Dedifferentiated amniotic fluid mesenchymal stem cell (primary cell): ENCODE data around the gene PGLYRP4.

Source experiments
- DNase-seq: peaks from one replicate; pipeline ENCODE4 v3.0.0-alpha.2; 2016; ENCODE audit errors: extremely low spot score

The PGLYRP4 gene, protein sequence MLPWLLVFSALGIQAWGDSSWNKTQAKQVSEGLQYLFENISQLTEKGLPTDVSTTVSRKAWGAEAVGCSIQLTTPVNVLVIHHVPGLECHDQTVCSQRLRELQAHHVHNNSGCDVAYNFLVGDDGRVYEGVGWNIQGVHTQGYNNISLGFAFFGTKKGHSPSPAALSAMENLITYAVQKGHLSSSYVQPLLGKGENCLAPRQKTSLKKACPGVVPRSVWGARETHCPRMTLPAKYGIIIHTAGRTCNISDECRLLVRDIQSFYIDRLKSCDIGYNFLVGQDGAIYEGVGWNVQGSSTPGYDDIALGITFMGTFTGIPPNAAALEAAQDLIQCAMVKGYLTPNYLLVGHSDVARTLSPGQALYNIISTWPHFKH

DNA sequence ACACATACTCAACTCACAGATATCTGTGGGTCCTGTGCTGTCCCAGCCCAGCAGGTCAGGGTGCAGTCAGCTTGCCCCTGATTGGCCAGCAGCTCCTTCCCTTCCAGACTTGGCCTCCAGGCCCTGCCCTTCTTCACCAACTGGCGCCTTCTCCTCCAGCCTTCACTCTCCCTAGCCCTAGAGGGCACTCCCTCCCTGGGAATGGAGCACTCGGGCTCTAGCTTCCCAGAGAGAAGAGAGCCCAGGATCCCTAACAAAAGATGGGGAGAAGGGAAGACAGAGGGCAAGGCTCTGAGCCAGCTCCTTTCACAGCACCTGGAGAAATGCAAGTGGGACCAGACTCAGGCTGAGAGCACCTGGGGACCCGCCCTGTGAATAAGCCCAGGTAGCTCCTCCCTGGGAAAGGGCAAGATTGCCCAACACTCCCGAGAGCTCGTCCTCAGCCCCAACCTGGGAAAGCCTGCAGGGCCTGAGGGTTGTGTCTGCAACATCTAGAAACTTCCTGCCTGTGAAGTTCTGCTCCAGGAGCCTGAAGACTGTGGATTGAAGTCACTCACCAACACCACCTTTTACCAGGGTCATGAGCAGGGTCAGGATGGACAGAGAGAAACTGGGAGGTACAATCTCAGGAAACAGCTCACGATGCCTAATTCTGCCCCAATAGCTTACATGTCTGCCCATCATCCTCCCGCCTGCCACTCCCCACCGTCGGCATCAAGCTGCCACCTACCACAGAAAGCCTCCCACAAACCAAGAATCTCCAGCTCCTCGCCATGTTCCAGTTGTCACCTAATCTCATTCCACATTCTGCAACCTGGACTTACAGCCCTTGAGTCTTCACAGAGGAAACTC, at the start of gene PGLYRP4:
Gene PGLYRP4 (minus strand): TSS at position 331 of the 852 bp plus-strand sequence. CDS start 909 bp downstream, outside the sequence.
- no peak for DNase-seq

- no peak for DNase-seq
Measured at GRCh38 chr1:153397924-153398651, 49.4 kb upstream of the PGLYRP4 start.

DNA sequence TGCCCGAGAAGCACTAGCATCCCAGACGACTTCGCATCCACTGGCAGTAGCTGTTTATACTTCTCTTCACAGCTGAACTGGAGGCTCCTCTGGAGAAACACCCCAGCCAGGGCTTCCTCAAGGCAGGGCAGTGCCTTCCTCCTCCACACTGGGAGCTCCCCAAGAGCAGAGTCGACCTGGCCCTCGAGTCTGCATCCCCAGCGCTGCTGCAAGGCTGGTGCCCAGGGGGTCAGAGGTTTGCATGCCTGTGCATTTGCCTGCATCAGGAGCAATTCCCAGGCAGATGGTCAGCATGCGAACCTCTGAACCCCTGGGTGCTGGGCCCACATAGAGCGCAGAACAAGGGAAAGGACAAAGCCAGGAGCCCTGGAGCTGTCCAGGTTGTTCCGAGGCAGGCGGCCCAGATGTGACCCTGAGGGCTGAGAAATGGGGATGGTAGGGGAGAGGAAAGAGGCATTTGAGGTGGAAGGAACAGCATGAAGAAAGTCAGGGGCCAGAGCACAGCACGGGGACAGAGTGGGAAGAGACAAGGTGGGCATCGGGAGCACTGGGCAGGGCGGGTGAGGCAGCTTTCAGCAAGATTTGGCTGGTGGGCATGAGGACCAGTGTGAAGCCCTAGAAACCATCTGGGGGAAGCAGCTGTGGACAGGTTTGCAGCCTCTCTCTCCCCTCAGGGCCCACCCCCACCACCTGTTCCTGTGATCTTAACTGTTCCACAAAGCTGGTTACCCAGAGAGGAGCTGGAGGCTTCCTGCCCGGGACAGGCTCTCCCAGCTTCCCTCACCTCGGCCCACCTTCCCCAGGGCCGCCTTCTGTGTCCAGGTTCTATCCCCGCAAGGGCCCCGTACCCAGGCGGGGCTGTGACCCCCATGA, 48.6 kb upstream of the PGLYRP4 start:
- no peak for DNase-seq

- no peak for DNase-seq
Measured at GRCh38 chr1:153396461-153396860, 47.8 kb upstream of the PGLYRP4 start.

GRCh38 chr1:153395776-153396175, 47.1 kb upstream of the PGLYRP4 start:
- no peak for DNase-seq

DNA sequence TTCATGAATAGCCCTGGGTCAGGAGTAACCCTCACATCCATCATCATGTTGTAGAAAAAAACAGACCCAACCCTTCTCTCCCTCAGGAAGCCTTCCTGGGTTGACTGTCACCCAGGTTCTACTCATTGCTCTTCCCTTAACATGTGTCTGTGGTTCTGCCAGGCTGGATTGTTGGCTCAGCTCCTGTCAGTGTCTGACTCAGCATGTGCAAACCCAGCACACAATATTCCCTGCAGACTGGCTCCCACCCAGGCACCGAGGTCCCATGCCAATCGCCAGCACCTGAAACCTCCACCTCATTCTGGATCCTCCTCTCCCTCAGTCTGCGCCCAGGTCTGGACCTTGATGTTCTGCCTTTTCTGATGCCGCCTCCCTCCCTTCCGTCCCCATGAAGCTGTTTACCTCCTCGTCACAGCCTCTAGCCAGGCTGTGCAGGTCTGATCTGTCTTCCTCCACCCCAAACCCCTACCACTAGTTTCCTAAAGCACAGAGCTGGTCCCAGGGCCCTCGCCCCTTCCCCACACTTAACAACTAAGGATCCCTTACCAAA, 46.6 kb upstream of the PGLYRP4 start:
- DNase-seq = no peak

GRCh38 chr1:153394391-153394790, 45.8 kb upstream of the PGLYRP4 start:
- no peak for DNase-seq

- no peak for DNase-seq
Measured at GRCh38 chr1:153393926-153394325, 45.3 kb upstream of the PGLYRP4 start.

- no peak for DNase-seq
Measured at GRCh38 chr1:153392822-153393221, 44.2 kb upstream of the PGLYRP4 start.

DNA sequence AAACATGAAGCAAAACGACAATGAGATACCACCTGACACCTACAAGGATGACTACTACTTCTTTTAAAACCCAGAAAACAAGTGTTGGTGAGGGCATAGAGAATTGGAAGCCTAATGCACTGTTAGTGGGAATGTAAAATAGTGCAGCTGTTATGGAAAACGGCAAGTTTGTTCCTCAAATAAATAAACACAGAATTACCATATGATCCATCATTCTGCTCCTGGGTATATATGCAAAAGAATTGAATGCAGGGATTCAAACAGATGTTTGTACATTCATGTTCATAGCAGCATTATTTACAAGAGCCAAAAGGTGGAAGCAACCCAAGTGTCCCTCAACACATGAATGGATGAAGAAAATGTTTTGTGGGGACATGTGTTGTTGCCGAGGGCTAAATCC, 43.6 kb upstream of the PGLYRP4 start:
- no peak for DNase-seq

DNA sequence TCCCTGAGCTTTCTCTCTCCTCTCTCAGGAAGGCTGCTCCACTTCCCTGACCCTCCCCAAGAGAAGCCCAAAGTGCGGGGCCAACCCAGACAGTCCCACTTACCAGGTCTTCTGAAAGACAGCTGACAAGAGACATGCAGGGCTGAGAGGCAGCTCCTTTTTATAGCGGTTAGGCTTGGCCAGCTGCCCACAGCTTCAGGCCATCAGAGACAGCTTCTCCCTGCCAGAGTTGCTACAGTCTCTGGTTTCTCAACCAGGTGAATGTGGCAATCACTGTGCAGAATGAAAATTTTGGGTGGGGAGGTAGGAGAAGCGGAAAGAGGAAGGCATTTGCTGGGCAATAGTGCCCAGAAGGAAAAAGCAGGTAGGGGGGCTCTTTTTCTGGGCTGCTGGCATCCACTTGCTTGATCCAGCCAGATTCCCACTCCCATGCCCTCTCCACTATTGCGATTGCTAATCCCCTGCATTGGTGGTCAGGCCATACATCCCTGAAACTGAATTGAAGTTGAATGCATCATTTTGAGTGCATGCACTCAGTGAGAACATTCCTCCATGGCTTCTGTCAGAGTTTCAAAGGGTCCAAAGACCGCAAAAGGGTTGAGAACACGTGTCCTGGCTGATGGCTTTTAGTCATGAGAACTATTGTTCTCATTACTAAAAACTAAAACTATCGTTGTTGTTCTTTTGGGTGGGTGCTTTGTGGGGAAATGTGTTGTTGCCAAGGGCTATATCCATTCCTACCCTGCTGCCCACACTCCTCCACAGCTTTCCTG, 42.5 kb upstream of the PGLYRP4 start, which contains the start of gene S100A8:
Gene S100A8 (minus strand): TSS at position 136 of the 773 bp plus-strand sequence. CDS start 538 bp downstream, outside the sequence.
- DNase-seq = no peak

DNA sequence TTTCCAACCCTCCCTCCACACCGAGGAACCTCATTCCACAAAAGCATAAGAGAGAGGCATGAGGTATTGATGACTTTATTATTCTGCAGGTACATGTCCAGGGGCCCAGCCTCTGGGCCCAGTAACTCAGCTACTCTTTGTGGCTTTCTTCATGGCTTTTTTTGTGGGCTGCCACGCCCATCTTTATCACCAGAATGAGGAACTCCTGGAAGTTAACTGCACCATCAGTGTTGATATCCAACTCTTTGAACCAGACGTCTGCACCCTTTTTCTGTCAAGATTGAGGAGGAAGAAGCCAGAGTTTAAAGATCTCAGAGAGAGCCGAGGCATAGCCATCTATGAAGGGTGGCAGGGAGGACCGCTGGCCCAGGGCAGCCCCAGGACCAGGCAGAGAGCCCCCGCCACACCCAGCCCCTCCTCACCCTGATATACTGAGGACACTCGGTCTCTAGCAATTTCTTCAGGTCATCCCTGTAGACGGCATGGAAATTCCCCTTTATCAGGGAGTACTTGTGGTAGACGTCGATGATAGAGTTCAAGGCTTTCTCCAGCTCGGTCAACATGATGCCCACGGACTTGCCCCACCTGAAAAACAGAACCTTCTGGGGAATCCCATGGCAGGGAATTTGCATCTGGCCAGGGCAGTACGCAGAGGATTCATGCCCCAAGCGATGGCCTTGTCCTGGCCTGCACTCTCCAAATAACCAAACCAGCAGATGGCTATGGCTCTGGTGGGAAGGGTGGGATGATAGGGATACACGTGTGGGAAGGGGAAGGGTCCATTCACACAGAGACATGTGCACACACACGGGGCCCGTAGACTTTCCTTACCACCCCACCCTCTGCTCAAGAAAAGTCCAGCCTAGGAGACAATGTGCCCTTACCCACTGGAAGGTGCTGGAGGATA, 41.6 kb upstream of the PGLYRP4 start:
- DNase-seq = no peak

DNA sequence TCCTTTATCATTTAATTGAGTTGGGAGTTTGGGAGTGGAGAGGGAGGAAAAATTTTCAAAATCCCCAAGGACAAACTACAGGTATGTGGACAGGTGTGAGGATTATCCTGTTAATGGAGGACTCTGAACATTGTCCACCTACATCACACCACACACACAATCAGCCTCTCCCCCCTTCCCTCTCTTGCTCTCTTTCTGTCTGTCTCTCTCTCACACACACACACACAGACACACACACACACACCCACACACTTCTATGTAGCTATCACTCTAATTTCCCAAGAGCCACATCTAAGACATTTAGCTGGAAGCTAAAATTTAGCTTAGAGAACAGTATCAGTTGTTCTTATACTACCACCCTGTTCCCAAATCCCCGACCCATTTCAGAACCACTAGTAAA, 40.8 kb upstream of the PGLYRP4 start:
- no peak for DNase-seq

DNA sequence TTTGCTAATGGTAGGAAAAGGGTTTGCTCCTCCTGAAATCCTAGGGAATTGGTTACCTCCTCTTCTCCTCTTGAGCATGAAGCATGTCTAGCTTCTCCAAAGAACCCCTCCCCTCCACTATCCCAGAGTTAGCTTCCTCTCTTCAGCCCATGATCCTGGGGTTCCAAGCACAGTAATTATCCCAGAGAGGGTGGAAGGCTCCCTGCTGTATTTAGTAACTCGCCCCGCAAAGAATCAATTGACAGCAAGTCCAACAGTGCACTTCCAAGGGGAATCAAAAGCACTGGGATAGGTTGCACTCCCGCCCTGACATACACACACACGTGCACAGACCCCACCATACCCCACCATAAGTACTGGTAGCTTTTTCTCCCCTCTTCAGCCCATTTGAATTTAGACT, 39.1 kb upstream of the PGLYRP4 start:
- no peak for DNase-seq

GRCh38 chr1:153387001-153387400, 38.4 kb upstream of the PGLYRP4 start:
- DNase-seq = no peak

DNA sequence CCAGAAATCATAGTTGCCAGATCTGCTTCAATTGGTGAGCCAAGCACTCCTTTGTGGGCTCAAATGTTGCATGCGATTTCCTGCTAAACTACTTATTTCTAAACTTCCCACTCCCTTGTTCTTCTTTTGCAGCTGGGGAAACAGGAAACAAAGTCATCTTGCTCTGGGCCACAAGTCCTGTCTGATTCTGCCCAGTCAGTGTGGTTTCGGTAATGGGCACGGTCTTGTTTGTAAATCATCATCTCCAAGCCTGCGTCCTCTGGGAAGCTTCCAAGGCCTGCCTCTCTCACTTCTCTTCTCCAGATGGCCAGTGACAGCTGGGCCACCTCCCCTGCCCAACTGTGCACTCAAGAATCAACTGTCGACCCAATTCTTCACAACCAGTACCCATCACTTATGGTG, 37.9 kb upstream of the PGLYRP4 start:
- no peak for DNase-seq

DNA sequence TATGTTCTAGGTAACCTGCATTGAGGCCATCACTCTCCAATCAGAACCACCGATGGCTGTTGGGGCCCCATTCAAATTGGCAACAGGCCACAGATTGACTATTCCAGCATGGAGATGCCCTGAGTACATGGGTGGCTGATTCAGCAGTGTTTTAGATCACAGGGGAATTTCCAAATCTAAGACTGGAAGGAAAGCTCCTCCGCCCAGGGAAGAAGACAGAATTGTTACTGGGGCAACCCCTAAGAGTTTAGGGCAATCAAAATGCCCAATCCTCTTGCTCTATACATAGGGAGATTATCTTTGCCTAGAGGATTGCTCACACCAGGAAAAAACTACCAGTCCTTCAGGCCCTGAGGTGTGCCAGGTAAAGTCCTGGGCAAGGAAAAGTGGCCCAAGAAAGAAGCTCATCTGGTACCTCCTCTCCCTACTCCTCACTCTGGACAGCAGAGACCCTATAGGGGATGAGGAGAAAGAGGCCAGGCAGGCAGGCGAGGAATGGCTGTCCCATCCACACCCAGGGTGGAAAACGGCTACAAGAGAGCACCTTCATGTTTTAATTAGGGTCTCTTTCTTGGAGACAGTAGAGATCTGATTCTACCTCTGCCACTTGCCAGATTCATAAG, 36.4 kb upstream of the PGLYRP4 start:
- DNase-seq = no peak

DNA sequence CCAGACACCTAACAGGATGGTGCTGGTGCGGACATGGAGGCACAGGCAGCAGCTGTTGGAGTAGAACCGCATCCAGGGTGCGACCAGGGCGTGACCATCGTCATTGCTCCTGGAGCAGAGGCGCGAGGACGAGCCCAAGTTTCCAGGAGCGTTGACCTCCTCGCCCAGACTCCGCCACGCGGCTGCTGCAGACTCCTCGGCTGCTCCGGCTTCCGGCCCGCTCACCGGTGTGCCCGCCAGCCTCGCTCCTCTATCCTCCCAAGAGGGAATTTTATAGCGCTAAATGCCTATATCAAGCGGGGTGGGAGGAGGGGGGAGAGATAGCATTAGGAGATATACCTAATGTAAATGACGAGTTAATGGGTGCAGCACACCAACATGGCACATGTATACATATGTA, 32.1 kb upstream of the PGLYRP4 start:
- DNase-seq = no peak

DNA sequence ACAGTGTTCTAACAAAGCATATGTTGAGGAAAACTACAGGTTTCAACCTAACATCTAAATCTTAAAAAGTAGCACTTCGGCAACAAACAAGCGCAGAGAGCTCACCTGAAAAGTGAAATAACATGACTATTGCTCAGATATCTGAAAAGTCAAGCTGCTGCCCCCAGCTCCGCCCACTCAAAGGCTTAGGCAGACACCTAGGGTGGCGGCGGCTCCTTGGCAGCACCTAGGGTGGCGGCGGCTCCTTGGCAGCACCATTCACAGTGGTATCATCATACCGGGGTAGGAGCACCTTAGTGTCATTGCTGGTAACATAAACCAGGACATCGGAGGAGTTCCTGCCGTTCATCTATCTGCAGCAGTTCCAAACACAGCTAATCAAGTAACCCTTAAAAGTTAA, 30.9 kb upstream of the PGLYRP4 start:
- DNase-seq = no peak
